T-helper 2 cell treated with Interferon-gamma antibody and Interleukin-4, amounts not matched to agents 5 μg/mL and 100 μg/mL, for 36 hours (primary cell): ENCODE results near the gene NCAPG2.

ENCODE experiments used
- DNase-seq: peaks from one replicate; pipeline ENCODE4 v3.0.0; 2021; ENCODE audit warnings: low spot score
- H3K27ac Mint-ChIP-seq: one replicate; pipeline ENCODE4 v1.8.0; 2021; ENCODE audit warnings: mild to moderate bottlenecking, mixed read lengths
- H3K27me3 Mint-ChIP-seq: one replicate; pipeline ENCODE4 v1.8.0; 2021; ENCODE audit warnings: low read depth, mixed read lengths
- H3K36me3 Mint-ChIP-seq: one replicate; pipeline ENCODE4 v1.8.0; 2021; ENCODE audit warnings: low read depth, mixed read lengths
- H3K4me1 Mint-ChIP-seq: one replicate; pipeline ENCODE4 v1.8.0; 2021; ENCODE audit warnings: low read depth, mixed read lengths
- H3K4me3 Mint-ChIP-seq: one replicate; pipeline ENCODE4 v1.8.0; 2022; ENCODE audit warnings: mild to moderate bottlenecking, moderate library complexity, mixed read lengths
- H3K9me3 Mint-ChIP-seq: one replicate; pipeline ENCODE4 v1.8.0; 2021; ENCODE audit warnings: mixed read lengths

Gene NCAPG2

DNA sequence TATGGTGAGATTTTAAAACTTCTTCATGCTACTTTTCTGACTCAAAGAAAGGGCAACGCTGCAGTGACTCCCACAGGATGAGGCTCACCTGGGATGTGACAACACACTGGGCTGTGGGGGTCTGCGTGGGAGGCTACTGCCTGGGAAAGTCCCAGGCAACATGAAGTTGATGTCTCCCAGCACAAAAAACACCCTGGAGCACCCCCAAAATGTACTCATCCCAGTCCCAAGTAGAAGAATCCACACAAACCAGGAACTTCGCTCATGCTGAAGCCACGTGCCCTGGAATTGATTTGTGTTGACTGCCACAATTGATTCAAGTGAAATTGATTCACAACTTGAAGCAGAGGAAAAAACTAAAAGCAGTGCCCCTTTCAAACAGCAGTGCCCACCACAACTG is 92.1 kb downstream of the NCAPG2 start:
- Mint-ChIP-seq H3K9me3 (no peaks in the 10 kb centered on the region), H3K4me3 (no peak overlapping the region), H3K4me1 (peaks cover 5% of the 10 kb centered on the region), H3K36me3 (peaks cover 13% of the 10 kb centered on the region), H3K27me3 (no peaks in the 10 kb centered on the region), H3K27ac (no peak overlapping the region)
- DNase-seq, result no peak

DNA sequence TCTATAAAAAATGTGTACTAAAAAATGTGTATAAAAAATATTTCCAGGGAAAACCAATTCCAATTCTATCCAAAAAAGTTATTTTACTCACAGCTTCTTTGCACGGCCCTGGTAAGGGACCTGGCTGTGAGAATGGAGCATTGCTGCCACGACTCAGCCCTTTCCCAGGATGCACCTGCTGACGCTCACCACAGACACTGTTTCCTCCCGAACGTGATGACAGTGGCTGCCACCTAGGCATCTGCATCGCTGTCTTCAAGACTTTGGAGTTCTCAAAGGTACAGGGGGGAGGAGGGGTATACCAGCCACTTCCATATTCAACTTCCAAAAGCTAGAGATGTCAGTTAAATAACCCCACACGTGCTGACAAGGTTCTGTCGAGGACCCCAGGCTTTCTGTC is 93.1 kb downstream of the NCAPG2 start:
- Mint-ChIP-seq H3K36me3 (peaks cover 15% of the 10 kb centered on the region), H3K4me1 (peaks cover 5% of the 10 kb centered on the region), H3K27me3 (no peaks in the 10 kb centered on the region), H3K4me3 (no peak overlapping the region), H3K27ac (peak overlapping the region; percentile 3), H3K9me3 (no peaks in the 10 kb centered on the region)
- no peak for DNase-seq

DNA sequence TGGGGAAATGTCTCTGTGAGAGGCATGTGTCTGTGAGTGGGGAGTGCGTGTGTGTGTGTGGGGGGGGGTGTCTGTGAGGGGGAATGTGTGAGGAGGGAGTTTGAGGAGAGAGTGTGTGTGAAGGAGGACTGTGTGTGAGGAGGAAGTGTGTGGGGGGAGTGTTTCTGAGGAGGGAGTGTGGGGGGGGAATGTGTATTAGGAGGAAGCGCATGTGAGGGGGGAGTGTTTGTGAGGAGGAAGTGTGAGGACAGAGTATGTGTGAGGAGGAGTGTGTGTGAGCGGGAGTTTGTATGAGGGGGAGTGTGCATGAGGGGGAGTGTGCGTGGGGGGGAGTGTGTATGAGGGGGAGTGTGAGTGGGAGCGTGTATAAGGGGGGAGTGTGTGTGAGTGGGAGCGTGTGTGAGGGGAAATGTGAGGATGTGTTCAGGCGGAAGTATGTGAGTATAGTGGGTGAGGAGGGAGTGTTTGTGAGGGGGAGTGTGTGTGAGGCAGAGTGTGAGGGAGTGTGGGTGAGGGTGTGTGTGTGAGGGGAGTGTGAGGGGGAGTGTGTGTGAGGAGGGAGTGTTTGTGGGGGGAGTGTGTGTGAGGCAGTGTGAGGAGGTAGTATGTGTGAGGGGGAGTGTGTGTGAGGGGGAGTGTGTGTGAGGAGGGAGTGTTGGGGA is 95.2 kb downstream of the NCAPG2 start:
- Mint-ChIP-seq H3K4me3 (no peak overlapping the region), H3K27me3 (no peaks in the 10 kb centered on the region), H3K4me1 (peaks cover 5% of the 10 kb centered on the region), H3K9me3 (no peaks in the 10 kb centered on the region), H3K27ac (no peak overlapping the region), H3K36me3 (peaks cover 13% of the 10 kb centered on the region)
- DNase-seq, result no peak

DNA sequence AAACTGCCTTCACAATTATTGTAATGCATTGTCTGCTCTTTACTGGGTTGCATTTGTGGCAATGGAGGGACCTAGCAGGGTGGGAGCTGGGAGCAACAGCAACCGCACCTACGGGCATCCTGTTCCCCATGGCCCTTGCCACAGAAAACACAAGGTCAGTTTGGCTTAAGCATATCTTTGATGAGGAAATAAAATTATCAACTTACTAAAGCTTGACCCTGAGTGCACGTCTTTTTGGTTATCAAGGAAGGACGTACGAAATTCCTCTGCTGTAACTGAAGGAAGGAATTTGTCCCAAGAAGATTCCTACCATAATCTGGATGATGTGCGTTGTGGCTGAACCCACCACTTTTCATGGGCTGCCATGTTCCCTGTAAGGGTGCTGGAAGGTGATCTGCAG is 97.0 kb downstream of the NCAPG2 start:
- Mint-ChIP-seq H3K4me3 (no peak overlapping the region), H3K4me1 (peaks cover 5% of the 10 kb centered on the region), H3K36me3 (peaks cover 16% of the 10 kb centered on the region), H3K9me3 (no peaks in the 10 kb centered on the region), H3K27me3 (no peaks in the 10 kb centered on the region), H3K27ac (no peak overlapping the region)
- no peak for DNase-seq

DNA sequence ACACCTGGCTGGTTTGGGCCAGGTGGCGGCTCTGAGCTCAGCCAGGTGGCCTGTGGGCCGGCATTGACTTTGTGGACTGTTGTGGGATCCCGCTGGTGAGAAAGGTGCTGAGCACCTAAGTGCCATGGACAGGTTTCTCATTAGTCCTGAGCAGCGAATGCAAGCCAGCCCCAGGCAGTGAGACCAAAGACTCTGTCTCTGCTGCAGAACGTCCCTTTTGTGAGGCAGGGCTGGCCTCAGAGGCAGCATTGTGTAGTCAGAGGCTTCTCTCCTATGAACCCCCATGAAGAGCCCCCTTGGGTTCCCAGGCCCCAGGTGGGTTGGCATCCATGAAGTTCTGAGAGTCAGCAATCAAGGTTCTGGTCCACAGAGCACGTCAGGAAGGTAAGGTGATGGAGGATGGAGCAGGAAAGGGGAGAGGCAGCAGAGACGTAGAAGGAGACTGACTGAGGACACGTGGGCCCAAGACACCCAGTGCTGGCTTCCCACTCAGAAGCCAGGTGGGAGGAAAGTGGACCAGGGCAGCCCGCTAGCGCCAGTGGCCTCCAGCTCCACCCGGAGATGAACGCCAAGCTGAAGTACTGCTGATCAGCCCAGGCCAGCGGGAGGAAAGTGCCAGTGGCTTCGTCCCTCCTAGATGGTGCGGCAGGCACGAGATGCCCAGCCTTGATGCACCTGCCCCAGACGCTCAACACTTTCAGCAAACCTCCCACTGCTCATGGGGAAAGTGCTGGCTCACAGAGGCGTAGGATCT is 97.8 kb downstream of the NCAPG2 start:
- H3K9me3 Mint-ChIP-seq, result no peaks in the 10 kb centered on the region
- DNase-seq, result no peak

DNA sequence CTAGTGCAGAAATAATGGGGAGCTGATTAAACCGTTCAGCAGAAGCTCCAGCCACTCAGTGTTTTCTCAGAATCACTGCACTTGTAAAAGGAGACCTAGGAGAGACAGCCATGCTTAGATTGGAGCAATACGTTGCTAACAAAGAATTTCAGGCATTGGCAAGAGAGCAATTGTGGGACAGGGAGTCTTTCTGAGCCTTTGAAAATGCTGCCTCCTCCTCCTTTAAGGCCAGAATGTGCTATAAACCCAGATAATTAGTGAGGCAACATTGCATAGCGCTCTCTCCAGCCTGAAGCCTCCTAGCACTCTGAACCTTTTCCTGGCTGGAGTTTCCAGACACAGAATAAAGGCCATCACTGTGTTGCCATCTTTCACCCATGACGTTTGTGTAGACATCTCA is 98.5 kb downstream of the NCAPG2 start:
- Mint-ChIP-seq H3K27ac (no peak overlapping the region), H3K27me3 (no peaks in the 10 kb centered on the region), H3K4me1 (no peaks in the 10 kb centered on the region), H3K36me3 (peaks cover 10% of the 10 kb centered on the region), H3K9me3 (no peaks in the 10 kb centered on the region), H3K4me3 (no peak overlapping the region)
- DNase-seq, result no peak

More for the DNA sequence above, 97.8 kb downstream of the NCAPG2 start:
- no peaks in the 10 kb centered on the region for H3K27me3 Mint-ChIP-seq
- H3K27ac Mint-ChIP-seq, result no peak overlapping the region
- peaks cover 4% of the 10 kb centered on the region for H3K4me1 Mint-ChIP-seq
- H3K4me3 Mint-ChIP-seq, result no peak overlapping the region
- peaks cover 14% of the 10 kb centered on the region for H3K36me3 Mint-ChIP-seq

DNA sequence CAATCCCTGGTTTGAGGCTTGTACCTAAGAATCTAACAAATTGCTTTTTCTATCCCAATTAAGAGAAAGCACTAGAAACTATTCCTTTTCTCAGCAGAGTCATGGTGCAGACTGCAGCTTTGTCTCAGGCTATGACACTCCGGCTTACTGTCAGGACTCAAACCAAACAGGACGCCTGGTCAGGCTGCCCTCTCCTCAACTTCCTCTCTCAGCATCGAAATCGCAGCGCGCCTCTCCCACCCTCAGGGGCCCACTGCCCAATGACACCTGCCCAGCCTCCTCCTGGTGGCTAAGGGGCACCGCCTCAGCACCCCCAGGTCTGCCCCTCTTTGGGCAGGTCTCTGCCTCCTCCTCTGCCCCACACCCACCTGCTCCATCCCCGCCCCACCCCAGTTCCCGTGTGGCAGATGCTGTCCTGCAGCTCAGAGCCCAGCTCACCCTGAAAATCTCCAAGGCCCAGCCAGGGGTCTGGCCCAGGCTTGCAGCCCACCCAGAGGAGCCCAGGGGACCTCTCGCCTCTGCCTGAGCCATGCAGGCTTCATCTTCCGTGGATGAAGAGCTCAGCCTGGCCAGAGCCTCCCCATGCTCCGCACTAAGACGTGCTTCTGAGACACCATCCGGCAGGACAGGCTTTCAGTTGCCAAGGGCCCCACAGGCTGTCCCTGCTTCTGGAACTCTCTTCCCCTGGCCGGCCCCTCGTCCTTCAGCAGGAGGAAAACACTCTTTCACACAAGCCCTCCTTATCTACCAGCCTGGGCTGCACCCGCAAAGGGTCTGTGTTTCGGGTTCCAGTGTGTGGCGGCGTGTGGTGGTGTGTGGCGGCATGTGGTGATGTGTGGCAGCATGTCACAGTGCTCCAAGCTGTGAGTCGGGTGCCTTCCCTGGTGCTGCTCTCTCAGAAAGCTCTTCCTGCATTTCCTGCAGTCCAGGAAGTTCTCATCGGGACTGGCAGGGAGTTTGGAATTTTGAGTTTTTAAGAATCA is 100.5 kb downstream of the NCAPG2 start:
- H3K27ac Mint-ChIP-seq, result no peak overlapping the region

DNA sequence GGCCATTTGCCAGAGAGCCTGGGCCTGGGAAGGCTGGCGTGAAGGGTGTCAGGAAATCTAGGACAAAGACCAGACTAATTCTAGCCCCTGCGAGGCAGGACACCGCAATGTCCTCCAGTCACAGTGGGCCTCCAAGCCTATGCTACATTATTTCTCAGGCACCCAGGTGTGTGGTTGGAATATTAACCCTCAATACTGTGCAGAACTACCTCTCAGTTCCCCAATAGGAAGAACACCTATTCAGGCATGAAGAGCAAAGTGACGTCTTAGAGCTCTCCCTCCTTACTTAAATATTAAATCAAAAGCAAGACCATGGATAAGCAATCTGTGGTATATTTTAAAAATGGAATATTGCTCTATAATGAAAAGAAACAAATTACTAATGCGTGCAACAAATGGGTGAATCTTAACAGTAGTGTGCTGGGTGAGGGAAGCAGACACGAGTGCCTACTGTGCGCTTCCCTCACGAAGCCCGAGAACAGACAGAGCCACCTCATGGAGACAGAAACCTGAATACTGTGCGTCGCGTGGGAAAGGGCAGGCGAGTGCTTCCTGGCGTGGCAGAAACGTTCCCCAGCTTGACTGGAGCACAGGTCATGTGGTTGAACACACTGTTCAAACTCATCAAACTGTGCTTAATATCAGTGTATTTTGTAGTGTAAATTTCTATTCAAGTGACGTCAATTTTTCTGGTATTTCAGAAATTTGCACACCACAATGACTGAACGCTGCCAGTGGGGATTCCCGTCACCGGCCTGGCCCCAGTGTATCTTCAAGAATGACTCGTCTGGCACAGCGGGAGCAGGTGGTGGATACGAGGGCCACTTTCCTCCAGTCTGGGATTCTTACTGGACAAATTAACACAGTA is 101.5 kb downstream of the NCAPG2 start:
- Mint-ChIP-seq H3K36me3 (peaks cover 7% of the 10 kb centered on the region), H3K4me3 (no peak overlapping the region), H3K9me3 (no peaks in the 10 kb centered on the region), H3K4me1 (no peaks in the 10 kb centered on the region), H3K27me3 (no peaks in the 10 kb centered on the region), H3K27ac (no peak overlapping the region)
- no peak for DNase-seq

More for the DNA sequence above, 100.5 kb downstream of the NCAPG2 start:
- no peaks in the 10 kb centered on the region for H3K27me3 Mint-ChIP-seq
- H3K9me3 Mint-ChIP-seq, result no peaks in the 10 kb centered on the region
- no peak for DNase-seq
- peaks cover 10% of the 10 kb centered on the region for H3K36me3 Mint-ChIP-seq
- no peak overlapping the region for H3K4me3 Mint-ChIP-seq
- no peaks in the 10 kb centered on the region for H3K4me1 Mint-ChIP-seq

DNA sequence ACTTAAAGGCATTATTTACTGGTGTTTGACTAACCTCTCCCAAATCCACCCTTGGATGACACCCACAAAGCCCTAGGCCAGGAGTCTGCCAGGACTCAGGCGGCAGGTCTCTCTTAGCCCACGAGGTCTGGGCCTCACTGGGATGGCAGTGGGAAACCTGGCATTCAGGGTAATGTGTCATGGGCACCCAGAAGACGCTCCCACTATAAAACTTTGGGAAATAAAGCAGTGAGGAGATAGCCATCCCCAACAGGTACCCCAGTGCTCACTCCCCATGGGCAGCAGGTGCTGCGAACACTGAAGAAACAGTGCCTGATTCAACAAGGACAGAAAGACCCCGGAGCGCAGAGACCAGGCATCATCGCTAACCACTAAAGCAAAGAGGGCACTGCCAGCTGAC is 102.6 kb downstream of the NCAPG2 start:
- H3K4me1 Mint-ChIP-seq, result no peaks in the 10 kb centered on the region
- DNase-seq, result no peak
- no peaks in the 10 kb centered on the region for H3K27me3 Mint-ChIP-seq
- H3K36me3 Mint-ChIP-seq, result peaks cover 7% of the 10 kb centered on the region
- no peaks in the 10 kb centered on the region for H3K9me3 Mint-ChIP-seq
- H3K4me3 Mint-ChIP-seq, result no peak overlapping the region
- H3K27ac Mint-ChIP-seq, result no peak overlapping the region

DNA sequence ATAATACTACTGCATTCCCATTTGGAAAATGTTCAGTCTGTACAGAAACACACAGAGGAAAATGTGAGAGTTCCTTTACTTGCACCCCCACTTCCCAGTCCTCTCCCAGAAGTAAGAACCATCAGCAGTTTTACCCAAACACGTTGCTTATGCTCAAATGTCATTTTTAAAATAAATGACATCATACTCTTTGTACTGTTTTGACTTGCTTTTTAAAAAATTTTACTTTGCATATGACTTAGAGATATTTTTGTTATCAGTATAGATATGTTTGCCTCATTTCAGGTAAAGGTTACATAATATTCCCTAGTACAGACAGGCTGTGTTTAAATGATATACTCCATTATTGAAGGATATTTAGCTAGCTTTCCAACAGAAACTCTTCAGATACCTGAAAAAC is 103.5 kb downstream of the NCAPG2 start:
- Mint-ChIP-seq H3K27ac (no peak overlapping the region), H3K36me3 (peaks cover 4% of the 10 kb centered on the region), H3K4me1 (no peaks in the 10 kb centered on the region), H3K4me3 (no peak overlapping the region), H3K27me3 (no peaks in the 10 kb centered on the region), H3K9me3 (peaks cover under 1% of the 10 kb centered on the region)
- no peak for DNase-seq

DNA sequence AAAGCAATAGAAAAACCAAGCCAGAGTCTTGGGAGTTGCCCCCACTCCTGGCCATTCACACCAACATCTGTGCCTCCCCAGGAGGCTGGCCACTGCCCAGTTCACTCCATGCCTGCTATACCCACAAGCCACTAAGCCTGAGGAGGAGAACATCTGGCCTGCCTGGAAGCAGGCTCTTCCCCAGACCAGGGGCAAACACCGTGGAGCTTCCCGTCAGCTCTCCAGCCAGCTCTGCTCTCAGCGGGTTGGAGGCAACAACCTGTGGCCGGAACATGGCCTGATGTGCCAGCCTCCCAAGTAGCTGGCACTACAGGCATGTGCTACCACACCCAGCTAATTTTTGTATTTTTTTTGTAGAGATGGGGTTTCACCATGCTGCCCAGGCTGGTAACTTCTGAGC is 107.9 kb downstream of the NCAPG2 start:
- no peaks in the 10 kb centered on the region for H3K27me3 Mint-ChIP-seq

DNA sequence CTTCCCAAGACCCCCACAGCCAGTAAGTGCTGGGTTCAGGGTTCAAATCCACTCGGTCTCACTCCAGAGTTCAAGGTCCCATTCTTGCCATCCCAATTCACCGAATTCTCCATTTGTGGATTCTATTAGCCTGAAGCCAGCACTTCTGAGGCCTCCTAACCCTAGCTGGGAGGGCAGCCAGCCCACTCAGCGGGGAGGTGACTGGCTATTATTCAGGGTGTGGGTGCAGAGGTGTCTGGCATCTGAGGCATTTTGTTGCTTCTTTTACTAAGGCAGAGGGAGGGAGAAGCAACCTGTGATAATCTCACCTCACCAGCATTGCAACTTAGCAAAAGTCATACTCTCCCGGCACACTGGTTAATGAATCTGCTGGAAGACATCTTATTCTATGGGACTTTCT is 108.3 kb downstream of the NCAPG2 start:
- DNase-seq, result no peak
- Mint-ChIP-seq H3K27me3 (no peaks in the 10 kb centered on the region), H3K36me3 (peaks cover 1% of the 10 kb centered on the region), H3K4me1 (no peaks in the 10 kb centered on the region), H3K4me3 (no peak overlapping the region), H3K9me3 (peaks cover 4% of the 10 kb centered on the region), H3K27ac (no peak overlapping the region)

More for the DNA sequence above, 107.9 kb downstream of the NCAPG2 start:
- no peak for DNase-seq
- no peak overlapping the region for H3K27ac Mint-ChIP-seq
- peaks cover 1% of the 10 kb centered on the region for H3K36me3 Mint-ChIP-seq
- H3K4me1 Mint-ChIP-seq, result no peaks in the 10 kb centered on the region
- H3K9me3 Mint-ChIP-seq, result peaks cover 4% of the 10 kb centered on the region
- no peak overlapping the region for H3K4me3 Mint-ChIP-seq

DNA sequence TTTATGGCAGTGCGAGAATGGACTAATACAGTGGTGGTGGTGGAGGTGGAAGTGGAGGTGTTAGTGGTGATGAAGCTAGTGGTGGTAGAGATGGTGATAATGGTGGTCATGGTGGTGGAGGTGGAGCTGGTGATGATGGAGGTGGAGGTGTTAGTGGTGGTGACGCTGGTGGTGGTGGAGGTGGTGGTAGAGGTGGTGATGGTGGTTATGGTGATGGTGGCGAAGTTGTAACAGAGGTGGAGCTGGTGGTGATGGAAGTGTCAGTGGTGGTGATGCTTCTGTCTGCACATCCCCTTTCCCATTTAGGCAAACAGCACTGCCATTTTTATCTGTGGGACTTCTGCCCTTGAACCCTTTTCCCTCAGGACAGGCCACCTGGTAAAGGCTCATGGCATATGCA is 109.5 kb downstream of the NCAPG2 start:
- Mint-ChIP-seq H3K9me3 (peaks cover 4% of the 10 kb centered on the region), H3K36me3 (peaks cover 1% of the 10 kb centered on the region), H3K4me1 (no peaks in the 10 kb centered on the region), H3K27ac (no peak overlapping the region), H3K27me3 (no peaks in the 10 kb centered on the region), H3K4me3 (no peak overlapping the region)
- no peak for DNase-seq
